ENCODE results near the gene PRDM5.

PRDM5 gene

DNA sequence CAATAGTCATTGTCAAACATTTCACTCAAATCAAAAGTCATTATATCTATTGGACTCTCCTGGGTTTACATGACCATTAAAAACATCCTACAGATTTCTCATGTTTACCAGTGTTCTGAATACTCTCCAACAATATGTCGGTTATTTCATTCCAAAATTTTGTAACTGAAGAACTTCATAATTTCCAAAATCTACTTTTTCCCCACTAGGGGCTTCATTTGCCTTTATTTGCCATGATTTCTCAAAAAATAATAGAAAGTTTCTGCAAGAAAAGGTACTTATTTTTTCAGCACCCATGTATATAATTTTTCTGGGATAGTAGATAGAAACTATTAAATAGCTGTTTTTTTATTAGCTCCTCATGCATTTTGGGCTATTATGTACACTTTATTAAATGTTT lies 49.0 kb downstream of the PRDM5 start:
- H3K27me3 ChIP-seq (ENCODE audit: control insufficient read depth in 1 of 2, insufficient read depth in 2 of 2, low read length in 2 of 2): no peaks in the 10 kb centered on the region
- no peaks in the 10 kb centered on the region for H3K36me3 ChIP-seq (ENCODE audit: insufficient read depth, low read length)

DNA sequence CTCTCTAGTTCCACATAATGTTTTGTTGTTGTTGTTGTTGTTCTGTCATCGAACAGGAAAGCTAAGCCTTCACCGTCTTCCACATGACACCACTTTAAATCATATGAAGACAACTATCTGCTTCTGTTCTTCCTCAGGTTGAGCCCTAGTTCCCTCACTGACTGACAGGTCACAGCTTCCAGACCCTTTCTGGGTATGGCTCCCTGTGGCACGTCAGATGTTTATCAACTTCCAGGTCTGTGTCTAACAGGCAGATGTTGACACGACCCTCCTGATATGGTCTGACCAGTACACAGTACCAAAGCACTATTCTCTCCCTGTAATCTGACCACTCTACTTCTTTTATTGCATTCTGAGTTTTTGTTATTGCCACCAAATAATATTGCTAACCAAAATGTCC lies 51.4 kb downstream of the PRDM5 start:
- Histone ChIP-seq H3K27me3 (ENCODE audit: control insufficient read depth in 1 of 2, insufficient read depth in 2 of 2, low read length in 2 of 2) (no peaks in the 10 kb centered on the region), H3K4me1 (ENCODE audit: insufficient read depth, low read length) (peaks cover 12% of the 10 kb centered on the region), H3K4me3 (ENCODE audit: low read depth in 1 of 2, low read length in 2 of 2) (no peak overlapping the region), H3K9ac (ENCODE audit: low read length) (no peak overlapping the region), H3K9me3 (ENCODE audit: low read length) (no peaks in the 10 kb centered on the region), H3K36me3 (ENCODE audit: insufficient read depth, low read length) (no peaks in the 10 kb centered on the region), H3K27ac (ENCODE audit: low read depth, low read length) (no peak overlapping the region)

More for the DNA sequence above, 49.0 kb downstream of the PRDM5 start:
- Histone ChIP-seq H3K9me3 (ENCODE audit: low read length) (no peaks in the 10 kb centered on the region), H3K4me1 (ENCODE audit: insufficient read depth, low read length) (peaks cover 12% of the 10 kb centered on the region), H3K27ac (ENCODE audit: low read depth, low read length) (no peak overlapping the region), H3K4me3 (ENCODE audit: low read depth in 1 of 2, low read length in 2 of 2) (no peak overlapping the region), H3K9ac (ENCODE audit: low read length) (no peak overlapping the region)

DNA sequence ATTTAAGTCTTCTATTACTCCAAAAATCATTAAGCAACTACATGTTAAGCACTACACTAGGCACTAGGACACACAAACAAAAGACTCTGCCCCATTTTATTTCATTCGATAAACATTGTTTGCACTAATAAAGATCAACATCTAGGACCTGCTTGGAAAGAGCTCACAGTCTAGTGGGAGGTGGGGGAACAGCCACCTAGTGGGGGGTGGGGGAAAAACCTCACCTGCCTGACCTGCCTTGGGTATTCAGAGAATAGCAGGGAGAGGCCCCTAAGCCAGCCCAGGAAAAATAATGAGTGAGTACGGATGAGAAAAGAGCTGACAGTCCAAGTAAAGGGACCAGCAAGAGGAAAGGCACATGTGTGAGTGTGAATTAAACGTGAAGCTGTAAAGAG lies 52.2 kb downstream of the PRDM5 start:
- peaks cover 11% of the 10 kb centered on the region for H3K4me1 ChIP-seq (ENCODE audit: insufficient read depth, low read length)
- no peaks in the 10 kb centered on the region for H3K36me3 ChIP-seq (ENCODE audit: insufficient read depth, low read length)
- H3K4me3 ChIP-seq (ENCODE audit: low read depth in 1 of 2, low read length in 2 of 2): no peak overlapping the region
- H3K9ac ChIP-seq (ENCODE audit: low read length): no peak overlapping the region
- no peaks in the 10 kb centered on the region for H3K27me3 ChIP-seq (ENCODE audit: control insufficient read depth in 1 of 2, insufficient read depth in 2 of 2, low read length in 2 of 2)
- H3K9me3 ChIP-seq (ENCODE audit: low read length): no peaks in the 10 kb centered on the region
- no peak overlapping the region for H3K27ac ChIP-seq (ENCODE audit: low read depth, low read length)

DNA sequence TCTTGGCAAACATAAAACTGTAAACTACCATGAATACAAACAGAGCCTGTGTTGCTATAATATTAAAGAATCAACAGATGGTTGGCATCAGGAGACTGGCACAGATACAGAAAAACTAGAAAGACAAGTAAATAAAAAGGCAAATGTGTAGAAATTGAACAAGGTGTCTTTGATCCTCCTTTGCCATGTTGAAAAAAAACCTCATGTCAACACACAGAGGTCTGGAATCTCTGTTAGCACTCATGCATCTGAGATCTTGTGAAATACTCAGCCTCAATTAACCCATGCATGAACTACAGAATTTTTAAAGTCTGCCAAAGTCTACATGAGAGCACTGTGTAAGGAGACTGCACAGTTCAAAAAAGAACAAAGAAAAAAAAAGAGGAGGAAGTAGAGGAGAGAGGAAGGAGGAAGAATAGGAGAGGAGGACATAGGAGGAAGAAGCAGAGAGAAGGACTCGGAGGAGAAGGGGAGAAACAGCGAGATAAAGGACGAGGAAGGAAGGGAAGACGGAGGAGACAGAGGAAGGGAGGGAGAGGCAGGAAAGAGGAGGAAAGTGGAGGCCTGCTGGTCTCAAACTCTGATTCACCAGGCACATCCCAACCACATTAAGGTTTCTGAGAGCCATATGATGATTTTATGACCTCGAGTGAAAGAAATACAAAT lies 52.8 kb downstream of the PRDM5 start:
- H3K9me3 ChIP-seq (ENCODE audit: low read length): no peaks in the 10 kb centered on the region
- no peaks in the 10 kb centered on the region for H3K36me3 ChIP-seq (ENCODE audit: insufficient read depth, low read length)
- peaks cover 6% of the 10 kb centered on the region for H3K4me1 ChIP-seq (ENCODE audit: insufficient read depth, low read length)
- H3K9ac ChIP-seq (ENCODE audit: low read length): no peak overlapping the region
- no peak overlapping the region for H3K4me3 ChIP-seq (ENCODE audit: low read depth in 1 of 2, low read length in 2 of 2)
- no peaks in the 10 kb centered on the region for H3K27me3 ChIP-seq (ENCODE audit: control insufficient read depth in 1 of 2, insufficient read depth in 2 of 2, low read length in 2 of 2)
- no peak overlapping the region for H3K27ac ChIP-seq (ENCODE audit: low read depth, low read length)

DNA sequence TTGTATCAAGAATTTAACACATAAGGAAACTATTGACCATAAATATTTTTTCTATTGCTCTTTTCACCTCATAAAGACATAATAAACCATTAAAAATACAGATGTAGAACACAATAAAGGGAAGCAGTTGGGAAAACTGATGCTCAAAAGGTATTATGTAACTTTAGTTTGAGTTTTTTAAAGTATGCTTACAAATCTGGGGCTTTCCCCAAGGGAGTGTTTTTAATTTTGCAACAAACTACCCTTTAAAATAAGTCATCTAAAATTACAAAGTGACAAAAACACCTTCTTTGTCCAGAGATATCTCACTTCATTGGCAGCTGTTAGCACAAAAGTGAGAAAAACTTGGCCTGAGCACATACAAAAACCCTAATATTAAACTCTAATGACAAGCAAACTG lies 55.0 kb downstream of the PRDM5 start:
- Histone ChIP-seq H3K4me1 (ENCODE audit: insufficient read depth, low read length) (peaks cover 6% of the 10 kb centered on the region), H3K27ac (ENCODE audit: low read depth, low read length) (no peak overlapping the region), H3K36me3 (ENCODE audit: insufficient read depth, low read length) (no peaks in the 10 kb centered on the region), H3K27me3 (ENCODE audit: control insufficient read depth in 1 of 2, insufficient read depth in 2 of 2, low read length in 2 of 2) (no peaks in the 10 kb centered on the region), H3K9me3 (ENCODE audit: low read length) (no peaks in the 10 kb centered on the region), H3K9ac (ENCODE audit: low read length) (no peak overlapping the region), H3K4me3 (ENCODE audit: low read depth in 1 of 2, low read length in 2 of 2) (no peak overlapping the region)

DNA sequence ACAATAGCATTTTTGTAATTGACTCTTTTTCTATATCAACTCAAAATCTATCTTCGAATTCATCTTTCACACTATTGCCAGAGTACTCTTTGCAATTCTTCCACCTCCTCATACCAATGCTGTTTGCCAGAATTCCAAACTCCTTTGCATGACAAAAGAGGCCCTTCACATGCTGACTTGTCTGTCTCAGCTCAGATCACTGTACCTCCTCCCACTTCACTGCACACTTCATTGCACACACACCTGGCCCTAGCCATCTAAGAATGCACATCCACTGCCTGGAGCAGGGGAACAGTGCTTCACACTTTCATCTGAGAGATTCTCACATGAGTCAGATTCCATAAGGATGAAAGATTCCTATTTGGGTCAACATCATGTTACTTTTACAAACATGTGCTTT lies 56.5 kb downstream of the PRDM5 start:
- H3K27me3 ChIP-seq (ENCODE audit: control insufficient read depth in 1 of 2, insufficient read depth in 2 of 2, low read length in 2 of 2): no peaks in the 10 kb centered on the region
- H3K4me3 ChIP-seq (ENCODE audit: low read depth in 1 of 2, low read length in 2 of 2): no peak overlapping the region
- no peak overlapping the region for H3K9ac ChIP-seq (ENCODE audit: low read length)
- no peak overlapping the region for H3K27ac ChIP-seq (ENCODE audit: low read depth, low read length)
- H3K9me3 ChIP-seq (ENCODE audit: low read length): no peaks in the 10 kb centered on the region
- H3K4me1 ChIP-seq (ENCODE audit: insufficient read depth, low read length): peaks cover 6% of the 10 kb centered on the region
- no peaks in the 10 kb centered on the region for H3K36me3 ChIP-seq (ENCODE audit: insufficient read depth, low read length)

DNA sequence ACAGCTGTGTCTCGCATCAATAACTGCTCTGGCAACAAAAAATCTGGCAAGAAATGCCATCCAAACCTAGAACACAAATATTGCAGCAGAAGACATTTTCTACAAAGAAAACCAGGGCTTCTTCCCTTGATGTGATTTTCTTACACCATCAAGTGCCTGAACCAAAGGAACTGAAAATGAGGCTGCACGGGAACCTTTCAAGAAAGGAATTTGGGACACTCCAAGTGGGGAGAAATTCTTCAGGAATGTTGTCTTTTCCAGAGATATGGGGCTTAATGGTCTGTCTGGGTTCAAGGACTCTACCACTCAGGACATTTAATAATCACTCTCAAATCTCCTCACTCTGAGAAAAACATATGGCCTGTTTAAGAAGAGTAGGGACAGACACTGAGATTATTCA lies 57.6 kb downstream of the PRDM5 start:
- H3K27ac ChIP-seq (ENCODE audit: low read depth, low read length): no peak overlapping the region
- H3K9ac ChIP-seq (ENCODE audit: low read length): no peak overlapping the region
- H3K36me3 ChIP-seq (ENCODE audit: insufficient read depth, low read length): no peaks in the 10 kb centered on the region
- no peaks in the 10 kb centered on the region for H3K9me3 ChIP-seq (ENCODE audit: low read length)
- peaks cover 6% of the 10 kb centered on the region for H3K4me1 ChIP-seq (ENCODE audit: insufficient read depth, low read length)
- H3K4me3 ChIP-seq (ENCODE audit: low read depth in 1 of 2, low read length in 2 of 2): no peak overlapping the region
- H3K27me3 ChIP-seq (ENCODE audit: control insufficient read depth in 1 of 2, insufficient read depth in 2 of 2, low read length in 2 of 2): no peaks in the 10 kb centered on the region

DNA sequence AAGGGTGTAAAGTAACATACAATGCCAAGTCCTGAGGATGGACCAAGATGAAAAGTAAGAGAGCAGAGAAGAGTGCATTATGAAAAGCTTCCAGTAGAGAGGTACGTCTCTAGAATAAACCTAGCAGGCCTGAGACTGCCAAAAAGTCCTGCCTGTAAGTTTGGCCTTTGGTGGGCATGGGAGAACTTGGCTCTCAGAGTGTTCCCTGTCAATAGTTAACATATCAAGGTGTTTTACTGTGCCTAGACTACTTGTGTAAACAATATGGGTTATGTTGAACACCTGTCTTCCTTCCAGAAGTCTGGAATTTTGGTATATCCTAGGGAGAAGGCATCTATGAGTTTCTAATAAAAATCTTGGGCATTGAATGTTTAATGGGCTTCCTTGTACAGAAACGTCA lies 60.1 kb downstream of the PRDM5 start:
- H3K27ac ChIP-seq (ENCODE audit: low read depth, low read length): no peak overlapping the region
- H3K9ac ChIP-seq (ENCODE audit: low read length): no peak overlapping the region
- H3K9me3 ChIP-seq (ENCODE audit: low read length): no peaks in the 10 kb centered on the region
- no peaks in the 10 kb centered on the region for H3K4me1 ChIP-seq (ENCODE audit: insufficient read depth, low read length)
- no peaks in the 10 kb centered on the region for H3K36me3 ChIP-seq (ENCODE audit: insufficient read depth, low read length)
- no peak overlapping the region for H3K4me3 ChIP-seq (ENCODE audit: low read depth in 1 of 2, low read length in 2 of 2)
- H3K27me3 ChIP-seq (ENCODE audit: control insufficient read depth in 1 of 2, insufficient read depth in 2 of 2, low read length in 2 of 2): no peaks in the 10 kb centered on the region

DNA sequence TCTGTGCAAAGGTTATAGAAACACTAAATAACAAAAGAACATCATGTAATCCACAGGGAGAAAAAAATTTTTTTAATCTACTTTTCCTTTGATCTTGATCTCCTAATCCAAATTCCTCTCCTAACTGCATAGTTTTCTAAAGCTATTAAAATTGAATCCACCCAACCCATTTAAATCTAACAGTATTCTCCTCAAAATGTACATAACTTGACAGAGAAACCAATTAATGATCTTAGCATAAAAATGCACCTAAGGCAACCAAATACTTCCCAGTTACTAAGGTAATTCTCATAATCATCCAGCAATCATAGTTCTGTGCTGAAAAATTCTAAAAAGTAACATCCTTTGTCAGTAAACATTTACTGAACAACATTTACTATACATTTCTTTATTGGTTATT lies 60.7 kb downstream of the PRDM5 start:
- Histone ChIP-seq H3K4me3 (ENCODE audit: low read depth in 1 of 2, low read length in 2 of 2) (no peak overlapping the region), H3K9ac (ENCODE audit: low read length) (no peak overlapping the region), H3K9me3 (ENCODE audit: low read length) (no peaks in the 10 kb centered on the region), H3K27me3 (ENCODE audit: control insufficient read depth in 1 of 2, insufficient read depth in 2 of 2, low read length in 2 of 2) (no peaks in the 10 kb centered on the region), H3K4me1 (ENCODE audit: insufficient read depth, low read length) (no peaks in the 10 kb centered on the region), H3K36me3 (ENCODE audit: insufficient read depth, low read length) (no peaks in the 10 kb centered on the region), H3K27ac (ENCODE audit: low read depth, low read length) (no peak overlapping the region)

DNA sequence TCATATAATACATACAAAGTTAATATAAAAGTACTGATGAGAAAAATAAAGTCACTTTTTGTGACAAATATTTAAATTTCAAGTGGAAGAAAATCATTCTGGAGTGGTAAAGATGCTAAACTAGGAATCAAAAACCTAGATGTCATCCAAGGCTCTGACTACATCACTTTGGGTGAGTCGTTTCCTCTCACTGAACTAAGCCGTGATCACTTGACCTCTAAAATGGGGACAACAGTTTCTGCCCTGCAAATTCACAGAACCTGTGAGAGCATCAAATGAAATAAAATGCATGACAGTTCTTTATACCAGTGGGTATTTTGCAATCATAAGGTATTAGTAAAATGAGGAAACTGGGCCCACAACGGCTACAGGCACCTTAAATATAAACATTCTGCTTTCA lies 63.8 kb downstream of the PRDM5 start:
- Histone ChIP-seq H3K27me3 (ENCODE audit: control insufficient read depth in 1 of 2, insufficient read depth in 2 of 2, low read length in 2 of 2) (no peaks in the 10 kb centered on the region), H3K27ac (ENCODE audit: low read depth, low read length) (no peak overlapping the region), H3K9me3 (ENCODE audit: low read length) (no peaks in the 10 kb centered on the region), H3K36me3 (ENCODE audit: insufficient read depth, low read length) (no peaks in the 10 kb centered on the region), H3K4me1 (ENCODE audit: insufficient read depth, low read length) (no peaks in the 10 kb centered on the region), H3K9ac (ENCODE audit: low read length) (no peak overlapping the region), H3K4me3 (ENCODE audit: low read depth in 1 of 2, low read length in 2 of 2) (no peak overlapping the region)

DNA sequence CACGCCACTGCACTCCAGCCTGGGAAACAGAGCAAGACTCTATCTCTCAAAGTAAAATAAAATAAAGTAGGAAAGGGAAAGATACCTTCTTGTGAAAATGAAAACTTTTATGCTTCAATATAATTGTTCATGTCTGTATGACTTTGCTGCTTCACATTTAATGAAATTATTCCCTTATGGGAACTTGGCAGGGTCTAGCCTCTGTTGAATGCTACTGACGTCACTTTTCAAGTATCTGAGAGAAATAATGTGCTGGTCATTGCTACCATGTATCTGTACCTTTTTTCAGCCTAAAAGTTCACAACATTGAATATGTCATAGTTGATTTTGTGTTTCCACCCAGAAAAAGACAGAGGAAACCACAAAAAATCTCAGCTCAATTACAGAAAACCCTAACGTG lies 65.2 kb downstream of the PRDM5 start:
- Histone ChIP-seq H3K4me1 (ENCODE audit: insufficient read depth, low read length) (no peaks in the 10 kb centered on the region), H3K4me3 (ENCODE audit: low read depth in 1 of 2, low read length in 2 of 2) (no peak overlapping the region), H3K36me3 (ENCODE audit: insufficient read depth, low read length) (no peaks in the 10 kb centered on the region), H3K9me3 (ENCODE audit: low read length) (no peaks in the 10 kb centered on the region), H3K27me3 (ENCODE audit: control insufficient read depth in 1 of 2, insufficient read depth in 2 of 2, low read length in 2 of 2) (no peaks in the 10 kb centered on the region), H3K27ac (ENCODE audit: low read depth, low read length) (no peak overlapping the region), H3K9ac (ENCODE audit: low read length) (no peak overlapping the region)

DNA sequence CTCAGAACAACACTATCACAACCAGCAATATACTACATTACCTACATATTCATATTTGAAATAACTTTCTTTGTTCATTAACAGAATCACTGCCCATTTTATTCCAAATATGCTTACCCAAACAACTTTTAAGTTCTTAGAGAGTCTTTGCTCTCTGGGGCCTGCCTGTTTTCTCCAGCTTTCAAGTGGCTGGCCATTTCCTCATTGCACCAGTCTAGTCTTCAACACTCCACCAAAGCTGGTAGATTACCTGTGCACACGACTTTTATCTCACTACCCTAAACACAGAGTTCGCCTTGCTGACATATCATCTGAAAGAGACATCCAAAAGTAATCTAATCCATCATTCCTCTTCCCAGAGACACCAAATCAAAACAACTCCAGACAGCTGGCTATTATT lies 66.2 kb downstream of the PRDM5 start:
- H3K4me3 ChIP-seq (ENCODE audit: low read depth in 1 of 2, low read length in 2 of 2): no peak overlapping the region
- no peaks in the 10 kb centered on the region for H3K9me3 ChIP-seq (ENCODE audit: low read length)
- no peak overlapping the region for H3K9ac ChIP-seq (ENCODE audit: low read length)
- no peaks in the 10 kb centered on the region for H3K36me3 ChIP-seq (ENCODE audit: insufficient read depth, low read length)
- H3K27ac ChIP-seq (ENCODE audit: low read depth, low read length): no peak overlapping the region
- no peaks in the 10 kb centered on the region for H3K27me3 ChIP-seq (ENCODE audit: control insufficient read depth in 1 of 2, insufficient read depth in 2 of 2, low read length in 2 of 2)
- H3K4me1 ChIP-seq (ENCODE audit: insufficient read depth, low read length): no peaks in the 10 kb centered on the region

All from muscle layer of colon (tissue), 2 donors.